Neural cell (in vitro differentiated cells): ENCODE data around the gene SALL4. TPM values are rescaled to one million over a fixed set of nuclear protein-coding genes. Genes with fewer than 3 reads are reported as not detected.

Source experiments
- H2AFZ ChIP-seq: fragments of 200-600, 300-800 bp; sonication (generic), shearing (Covaris generic); 2 replicates; pipeline ENCODE4 v1.6.0; 2014; ENCODE audit warnings: low read depth, mild to moderate bottlenecking, antibody characterized with exemption, low read length, moderate library complexity
- H3F3A ChIP-seq: fragments of 200-600 bp; shearing (Covaris generic); 2 replicates; pipeline ENCODE4 v1.6.1; 2016; ENCODE audit warnings: mild to moderate bottlenecking, moderate library complexity, mixed read lengths, antibody characterized with exemption, low read length; ENCODE audit not compliant: insufficient read depth, poor library complexity, severe bottlenecking
- H3K27ac ChIP-seq: fragments of 200-600, 300-800 bp; sonication (generic), shearing (Covaris generic); 2 replicates; pipeline ENCODE4 v1.5.1; 2014; ENCODE audit warnings: mild to moderate bottlenecking, low read length, moderate library complexity
- H3K27me3 ChIP-seq: fragments of 300-800, 200-600 bp; sonication (generic), shearing (Covaris generic); 2 replicates; pipeline ENCODE4 v1.6.0; 2014; ENCODE audit warnings: mild to moderate bottlenecking, low read depth, low read length, moderate library complexity; ENCODE audit not compliant: insufficient read depth
- H3K36me3 ChIP-seq: fragments of 300-800, 200-600 bp; sonication (generic), shearing (Covaris generic); 2 replicates; pipeline ENCODE4 v1.5.1; 2014; ENCODE audit warnings: mild to moderate bottlenecking, antibody characterized with exemption, low read length, moderate library complexity; ENCODE audit not compliant: insufficient read depth
- H3K4me2 ChIP-seq: fragments of 300-800, 200-600 bp; sonication (generic), shearing (Covaris generic); 2 replicates; pipeline ENCODE4 v1.6.0; 2014; ENCODE audit warnings: mild to moderate bottlenecking, low read length
- H3K4me3 ChIP-seq: fragments of 300-800, 200-600 bp; sonication (generic), shearing (Covaris generic); 2 replicates; pipeline ENCODE4 v1.5.1; 2014; ENCODE audit warnings: mild to moderate bottlenecking, low read length, moderate library complexity
- H3K79me2 ChIP-seq: fragments of 200-600 bp; shearing (Covaris generic); replicated peaks from 2 replicates; pipeline ENCODE4 v1.6.0; 2014; ENCODE audit warnings: mild to moderate bottlenecking, low read length, moderate library complexity; ENCODE audit not compliant: insufficient read depth
- H3K9ac ChIP-seq: fragments of 300-800, 200-600 bp; sonication (generic), shearing (Covaris generic); 2 replicates; pipeline ENCODE4 v1.6.1; 2016; ENCODE audit warnings: mild to moderate bottlenecking, low read length, mixed read lengths
- H3K9me2 ChIP-seq: fragments of 200-600 bp; shearing (Covaris generic); 2 replicates; pipeline ENCODE4 v1.6.1; 2016; ENCODE audit warnings: mild to moderate bottlenecking, low read length, mixed read lengths; ENCODE audit not compliant: insufficient read depth
- H3K9me3 ChIP-seq: fragments of 200-600, 300-800 bp; sonication (generic), shearing (Covaris generic); 2 replicates; pipeline ENCODE4 v1.6.1; 2016; ENCODE audit warnings: mild to moderate bottlenecking, mixed run types, low read length, moderate library complexity, mixed read lengths
- H4K20me1 ChIP-seq: fragments of 200-600 bp; shearing (Covaris generic); 2 replicates; pipeline ENCODE4 v1.6.1; 2016; ENCODE audit warnings: mild to moderate bottlenecking, mixed run types; ENCODE audit not compliant: insufficient read depth
- CTCF ChIP-seq: fragments of 450-650 bp; IDR thresholded peaks from 2 replicates; pipeline ENCODE4 v1.5.1; 2014; ENCODE audit warnings: antibody characterized with exemption, mild to moderate bottlenecking, moderate library complexity; ENCODE audit not compliant: poor library complexity, severe bottlenecking
- EP300 ChIP-seq: fragments of 450-650 bp; conservative IDR thresholded peaks from 2 replicates; pipeline ENCODE4 v1.6.1; 2014; ENCODE audit warnings: antibody characterized with exemption, mild to moderate bottlenecking, moderate library complexity; ENCODE audit not compliant: poor library complexity, severe bottlenecking
- EZH2 ChIP-seq: fragments of 200-600, 300-800 bp; shearing (Covaris generic), sonication (generic); IDR thresholded peaks from 2 replicates; pipeline ENCODE4 v1.6.1; 2014; ENCODE audit warnings: antibody characterized with exemption, low read length, borderline replicate concordance, mild to moderate bottlenecking; ENCODE audit not compliant: insufficient read depth, poor library complexity, severe bottlenecking
- MXI1 ChIP-seq: fragments of 450-650 bp; conservative IDR thresholded peaks from 2 replicates; pipeline ENCODE4 v1.6.1; 2014; ENCODE audit warnings: antibody characterized with exemption, mild to moderate bottlenecking; ENCODE audit not compliant: poor library complexity, severe bottlenecking
- POLR2AphosphoS5 ChIP-seq: IDR thresholded peaks from 2 replicates; pipeline ENCODE4 v1.6.1; 2012
- RAD21 ChIP-seq: fragments of 450-650 bp; conservative IDR thresholded peaks from 2 replicates; pipeline ENCODE4 v1.6.1; 2014; ENCODE audit warnings: antibody characterized with exemption, mild to moderate bottlenecking, moderate library complexity
- REST ChIP-seq: IDR thresholded peaks from 2 replicates; pipeline ENCODE4 v1.6.1; 2012; ENCODE audit warnings: borderline replicate concordance
- TAF1 ChIP-seq: IDR thresholded peaks from 2 replicates; pipeline ENCODE4 v1.6.1; 2012; ENCODE audit warnings: low read depth
- polyA plus RNA-seq: library from polyadenylated mRNA; depleted of rRNA; stranded (reverse); fragments of >200 nt; gene quantifications from 2 replicates; pipeline ENCODE4 v1.2.3, GENCODE V29; 2014

Gene SALL4
- polyA plus RNA-seq, 1 donor from 2014 or later: 1.4 TPM

- Histone ChIP-seq H3K9me3 (no peaks in the 10 kb centered on the region), H3K4me3 (no peak overlapping the region), H3F3A (no peaks in the 10 kb centered on the region), H3K4me2 (no peak overlapping the region), H3K27ac (no peak overlapping the region), H2AFZ (no peak overlapping the region), H3K9me2 (no peaks in the 10 kb centered on the region), H3K9ac (no peak overlapping the region), H3K79me2 (peaks cover 9% of the 10 kb centered on the region), H4K20me1 (no peaks in the 10 kb centered on the region), H3K27me3 (peaks cover 25% of the 10 kb centered on the region), H3K36me3 (no peaks in the 10 kb centered on the region)
- TF ChIP-seq POLR2AphosphoS5: no peak
Measured at GRCh38 chr20:51803148-51803854, 980 bp upstream of the SALL4 start.

GRCh38 chr20:51801823-51802123, 548 bp downstream of the SALL4 start:
- Histone ChIP-seq H3K9me2 (no peaks in the 10 kb centered on the region), H3K36me3 (no peaks in the 10 kb centered on the region), H2AFZ (no peak overlapping the region), H3F3A (no peaks in the 10 kb centered on the region), H3K27ac (no peak overlapping the region), H3K9me3 (no peaks in the 10 kb centered on the region), H4K20me1 (no peaks in the 10 kb centered on the region), H3K4me2 (no peak overlapping the region), H3K4me3 (peak overlapping the region; percentile 71), H3K9ac (no peak overlapping the region), H3K79me2 (peaks cover 24% of the 10 kb centered on the region), H3K27me3 (peaks cover 25% of the 10 kb centered on the region)
- TF ChIP-seq REST (no peak), RAD21 (no peak), MXI1 (no peak), EP300 (no peak), EZH2 (no peak), CTCF (no peak), TAF1 (no peak)
